Transverse colon (tissue), 4 donors: ENCODE data around the gene MLC1.

Experiments
- CTCF ChIP-seq, 5 experiments: fragments of 200-600 bp in 3 of 5; fragments of 450-650 bp in 2 of 5; sonication (generic) in 3 of 5; IDR thresholded peaks; 1 replicate in 2 of 5; 2 replicates in 3 of 5; pipeline ENCODE4 v1.5.1; 2016 to 2017; ENCODE audit warnings: antibody characterized with exemption in 5 of 5, inconsistent platforms in 3 of 5, mild to moderate bottlenecking in 2 of 5, moderate library complexity in 1 of 5
- POLR2AphosphoS5 ChIP-seq, 3 donors: sonication (generic); formaldehyde crosslinking; IDR thresholded peaks; one replicate each; pipeline ENCODE4 v1.6.1; 2016; ENCODE audit warnings: antibody characterized with exemption in 3 of 3

- TF ChIP-seq CTCF (IDR thresholded peaks at IDR 0.05) (no peak), POLR2AphosphoS5 (IDR thresholded peaks at IDR 0.05) (no peak)
Measured at GRCh38 chr22:50125029-50125428, 39.8 kb upstream of the MLC1 start.
